HepG2 (cell line): ENCODE measurements around the gene XPO1. TPM values are rescaled to one million over a fixed set of nuclear protein-coding genes. Genes with fewer than 3 reads are reported as not detected.

Experiments
- AKNA ChIP-seq: sonication (generic); formaldehyde crosslinking; IDR thresholded peaks from 2 replicates; pipeline ENCODE4 v1.4.0; 2020; ENCODE audit warnings: missing genetic modification reagents, borderline replicate concordance
- FOXC1 ChIP-seq: sonication (generic); formaldehyde crosslinking; IDR thresholded peaks from 2 replicates; pipeline ENCODE4 v1.8.0; 2022; ENCODE audit warnings: mild to moderate bottlenecking, missing genetic modification reagents, borderline replicate concordance
- GRHL1 ChIP-seq: sonication (generic); formaldehyde crosslinking; conservative IDR thresholded peaks from 2 replicates; pipeline ENCODE4 v1.8.0; 2022; ENCODE audit warnings: missing genetic modification reagents
- ZBED4 ChIP-seq: sonication (generic); formaldehyde crosslinking; IDR thresholded peaks from 2 replicates; pipeline ENCODE4 v1.4.0; 2020; ENCODE audit warnings: missing genetic modification reagents, borderline replicate concordance
- ZNF101 ChIP-seq: sonication (generic); formaldehyde crosslinking; IDR thresholded peaks from 2 replicates; pipeline ENCODE4 v1.4.0; 2020; ENCODE audit warnings: mild to moderate bottlenecking, low read depth, missing genetic modification reagents, borderline replicate concordance
- ZNF281 ChIP-seq: sonication (generic); formaldehyde crosslinking; IDR thresholded peaks from 2 replicates; pipeline ENCODE4 v1.4.0; 2020; ENCODE audit warnings: missing genetic modification reagents, borderline replicate concordance
- ZNF75D ChIP-seq: sonication (generic); formaldehyde crosslinking; IDR thresholded peaks from 2 replicates; pipeline ENCODE4 v1.8.1; 2023; ENCODE audit warnings: missing genetic modification reagents, mild to moderate bottlenecking, borderline replicate concordance
- ZNF800 ChIP-seq: sonication (generic); formaldehyde crosslinking; IDR thresholded peaks from 2 replicates; pipeline ENCODE4 v1.4.0; 2020; ENCODE audit warnings: missing genetic modification reagents
- polyA plus RNA-seq, 8 experiments: library from polyadenylated mRNA; depleted of rRNA in 3 of 8; stranded (reverse) in 7 of 8; unstranded in 1 of 8; fragments of >200 nt; fragmentation: Illumina TruSeq in 4 of 8; extraction: Trizol in 4 of 8; gene quantifications; 2 replicates each; pipeline versions ENCODE4 v1.2.1 to v1.2.3, GENCODE V29; 2011 to 2016; ENCODE audit warnings: low read depth in 4 of 8, missing spikeins in 1 of 8, mixed read lengths in 1 of 8; ENCODE audit not compliant: insufficient read depth in 1 of 8
- total RNA-seq, 5 experiments: library from RNA; depleted of rRNA; stranded (reverse); fragments of >200 nt; fragmentation: Illumina TruSeq; extraction: Trizol; gene quantifications; 2 replicates each; pipeline ENCODE4 v1.2.3, GENCODE V29; 2016; ENCODE audit warnings: low read depth in 1 of 5

Gene XPO1
- total and polyA plus RNA-seq, 2 of the 13 experiments (the other 11 are each of a cell fraction or from before 2014, with no cell fraction given), result 67.4 to 212 TPM

- TF ChIP-seq ZNF75D (no peak; the same call in 1 of the 2 replicates), ZNF101 (CRISPR knock-in tag) (no peak), AKNA (no peak), FOXC1 (peak; percentile 77; the same call in 1 of the 2 replicates), ZNF800 (no peak), ZNF281 (no peak; the same call in 1 of the 2 replicates), GRHL1 (CRISPR knock-in tag) (no peak), ZBED4 (CRISPR knock-in tag) (0 out of 2 replicates have a peak, but pooled peaks have one; percentile 59)
These were observed 1.4 kb downstream of the XPO1 start (continued) for GRCh38 chr2:61536572-61537276.
